Kidney epithelial cell (primary cell): ENCODE data around the gene SMARCA2. TPM values are rescaled to one million over a fixed set of nuclear protein-coding genes. Genes with fewer than 3 reads are reported as not detected.

Experiments
- DNase-seq: peaks from one replicate; pipeline ENCODE4 v3.0.0-alpha.2; 2010; ENCODE audit warnings: low read depth
- H3K27me3 ChIP-seq: 2 replicates; pipeline ENCODE4 v1.6.0; 2011; ENCODE audit warnings: low read length; ENCODE audit not compliant: control insufficient read depth, insufficient read depth
- H3K36me3 ChIP-seq: 2 replicates; pipeline ENCODE4 v1.5.1; 2011; ENCODE audit warnings: low read length; ENCODE audit not compliant: control insufficient read depth, insufficient read depth
- H3K4me3 ChIP-seq: 2 replicates; pipeline ENCODE4 v1.5.1; 2011; ENCODE audit warnings: low read depth, mild to moderate bottlenecking, control low read depth, low read length
- total RNA-seq: library from RNA; depleted of rRNA; stranded (reverse); fragments of >200 nt; gene quantifications from 2 replicates; pipeline ENCODE4 v1.2.3, GENCODE V29; 2015
- TF ChIP-seq, protein P1 (sequence below): IDR thresholded peaks from 2 replicates; pipeline ENCODE4 v1.5.1; 2011; ENCODE audit warnings: mild to moderate bottlenecking, moderate library complexity, low read length, control low read depth, inconsistent platforms; ENCODE audit not compliant: insufficient read depth, poor library complexity, severe bottlenecking

The SMARCA2 gene
- total RNA-seq, 1 donor from 2014 or later, result 34.3 TPM

DNA sequence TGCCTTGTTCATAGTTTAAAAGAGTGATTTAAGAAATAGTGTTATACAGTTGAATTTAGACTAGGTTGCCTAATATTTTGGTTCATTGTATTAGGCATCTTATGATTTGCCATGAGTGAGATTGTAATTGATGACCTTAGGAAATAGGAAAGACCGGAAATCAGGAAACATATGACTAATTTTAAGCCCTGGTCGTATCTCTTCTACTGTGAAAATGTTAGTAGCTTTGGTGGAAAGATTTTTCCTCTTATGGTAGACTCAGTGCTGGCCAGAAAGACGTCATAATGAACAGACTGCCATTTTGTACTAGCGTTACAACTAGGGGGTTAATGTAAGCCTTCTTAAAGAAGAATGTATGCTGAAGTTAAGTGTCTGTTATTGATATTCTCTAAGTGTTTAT lies 21.7 kb downstream of the SMARCA2 start:
- H3K36me3 ChIP-seq, result no peaks in the 10 kb centered on the region
- no peak overlapping the region for H3K4me3 ChIP-seq
- no peaks in the 10 kb centered on the region for H3K27me3 ChIP-seq
- TF ChIP-seq, protein P1, sequence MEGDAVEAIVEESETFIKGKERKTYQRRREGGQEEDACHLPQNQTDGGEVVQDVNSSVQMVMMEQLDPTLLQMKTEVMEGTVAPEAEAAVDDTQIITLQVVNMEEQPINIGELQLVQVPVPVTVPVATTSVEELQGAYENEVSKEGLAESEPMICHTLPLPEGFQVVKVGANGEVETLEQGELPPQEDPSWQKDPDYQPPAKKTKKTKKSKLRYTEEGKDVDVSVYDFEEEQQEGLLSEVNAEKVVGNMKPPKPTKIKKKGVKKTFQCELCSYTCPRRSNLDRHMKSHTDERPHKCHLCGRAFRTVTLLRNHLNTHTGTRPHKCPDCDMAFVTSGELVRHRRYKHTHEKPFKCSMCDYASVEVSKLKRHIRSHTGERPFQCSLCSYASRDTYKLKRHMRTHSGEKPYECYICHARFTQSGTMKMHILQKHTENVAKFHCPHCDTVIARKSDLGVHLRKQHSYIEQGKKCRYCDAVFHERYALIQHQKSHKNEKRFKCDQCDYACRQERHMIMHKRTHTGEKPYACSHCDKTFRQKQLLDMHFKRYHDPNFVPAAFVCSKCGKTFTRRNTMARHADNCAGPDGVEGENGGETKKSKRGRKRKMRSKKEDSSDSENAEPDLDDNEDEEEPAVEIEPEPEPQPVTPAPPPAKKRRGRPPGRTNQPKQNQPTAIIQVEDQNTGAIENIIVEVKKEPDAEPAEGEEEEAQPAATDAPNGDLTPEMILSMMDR, result no peak
- no peak for DNase-seq

- H3K36me3 ChIP-seq, result no peaks in the 10 kb centered on the region
- TF ChIP-seq, protein P1, result no peak
- peak; percentile 67 for DNase-seq
- H3K4me3 ChIP-seq, result no peak overlapping the region
- H3K27me3 ChIP-seq, result no peaks in the 10 kb centered on the region
These were observed 24.4 kb downstream of the SMARCA2 start for GRCh38 chr9:2039294-2040180.

GRCh38 chr9:2040828-2041227 lies 25.7 kb downstream of the SMARCA2 start:
- H3K4me3 ChIP-seq, result no peak overlapping the region
- TF ChIP-seq, protein P1, result no peak
- no peak for DNase-seq
- H3K36me3 ChIP-seq, result no peaks in the 10 kb centered on the region
- H3K27me3 ChIP-seq, result no peaks in the 10 kb centered on the region

DNA sequence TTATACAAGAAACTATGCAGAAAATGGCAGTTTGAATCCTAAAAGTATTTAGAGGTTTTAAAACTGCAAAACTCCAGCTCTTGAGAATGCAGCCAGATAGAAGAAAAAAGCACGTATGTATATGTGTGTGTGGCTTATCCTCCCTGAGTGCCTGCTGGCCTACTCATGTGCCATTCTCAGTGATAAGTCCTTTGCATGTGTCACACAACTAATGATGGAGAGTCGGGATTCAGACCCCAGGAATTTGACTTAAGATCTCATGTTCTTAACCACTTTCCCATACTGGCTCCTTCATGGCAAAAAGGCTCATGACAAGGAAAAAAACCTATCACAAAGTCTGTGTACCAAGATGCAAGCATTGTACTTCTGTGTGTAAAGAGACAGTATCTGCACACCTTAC lies 26.6 kb downstream of the SMARCA2 start:
- DNase-seq, result no peak
- no peaks in the 10 kb centered on the region for H3K36me3 ChIP-seq
- H3K4me3 ChIP-seq, result no peak overlapping the region
- TF ChIP-seq, protein P1, result no peak
- H3K27me3 ChIP-seq, result no peaks in the 10 kb centered on the region

- TF ChIP-seq, protein P1, result no peak
- H3K27me3 ChIP-seq, result no peaks in the 10 kb centered on the region
- H3K4me3 ChIP-seq, result no peak overlapping the region
- H3K36me3 ChIP-seq, result no peaks in the 10 kb centered on the region
- no peak for DNase-seq
These were observed 28.1 kb downstream of the SMARCA2 start for GRCh38 chr9:2043243-2043642.

DNA sequence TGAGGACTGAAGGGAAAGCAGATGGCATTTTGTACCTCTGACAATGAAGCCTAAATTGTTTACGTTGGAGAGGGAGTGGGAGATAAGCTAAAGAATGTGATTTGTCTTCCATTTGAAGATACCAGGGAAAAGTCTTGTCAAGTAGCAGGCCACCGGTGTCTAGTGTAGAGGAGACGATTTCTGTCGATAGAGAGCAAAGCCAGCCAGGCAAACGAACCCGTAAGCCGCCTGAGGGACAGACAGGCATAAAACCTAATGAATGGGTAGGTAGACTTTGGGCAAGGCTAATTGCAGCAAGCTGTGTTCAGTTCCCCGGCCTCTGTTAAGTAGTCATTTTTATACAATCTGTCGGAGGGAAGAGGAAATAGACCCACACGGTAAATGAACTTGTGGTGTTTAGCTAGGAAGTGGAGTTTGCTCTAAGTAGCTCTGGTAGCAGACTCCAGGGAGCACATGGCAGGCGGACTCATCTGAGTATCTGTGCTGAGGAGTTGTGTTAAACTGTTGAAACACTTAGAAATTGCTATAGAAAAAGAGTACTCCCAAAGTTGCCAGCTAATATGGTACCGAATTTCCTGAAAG lies 28.8 kb downstream of the SMARCA2 start:
- DNase-seq, result no peak
- Histone ChIP-seq H3K27me3 (no peaks in the 10 kb centered on the region), H3K4me3 (no peak overlapping the region), H3K36me3 (no peaks in the 10 kb centered on the region)
- TF ChIP-seq, protein P1, result no peak
